AG09319 (cell line): ENCODE results near the gene GPR42.

ENCODE experiments used
- DNase-seq: peaks from one replicate; pipeline ENCODE4 v3.0.0-alpha.2; 2010; ENCODE audit warnings: low read depth; ENCODE audit errors: extremely low read depth
- CTCF ChIP-seq: IDR thresholded peaks from 2 replicates; pipeline ENCODE4 v1.5.1; 2011; ENCODE audit warnings: low read depth, mild to moderate bottlenecking, inconsistent platforms, low read length, moderate library complexity

The GPR42 gene

GRCh38 chr19:35416331-35416730 is 45.5 kb downstream of the GPR42 start:
- TF ChIP-seq CTCF = no peak
- no peak for DNase-seq

- TF ChIP-seq CTCF = no peak
- no peak for DNase-seq
Observed at GRCh38 chr19:35417278-35417677, 46.4 kb downstream of the GPR42 start.

GRCh38 chr19:35417713-35418534 is 47.1 kb downstream of the GPR42 start:
- no peak for TF ChIP-seq CTCF
- DNase-seq = no peak

GRCh38 chr19:35419046-35419445 is 48.2 kb downstream of the GPR42 start:
- no peak for TF ChIP-seq CTCF
- DNase-seq = no peak

- TF ChIP-seq CTCF = no peak
- DNase-seq = no peak
Observed at GRCh38 chr19:35419805-35420204, 48.9 kb downstream of the GPR42 start.

- TF ChIP-seq CTCF = no peak
- DNase-seq = no peak
Observed at GRCh38 chr19:35421362-35421761, 50.5 kb downstream of the GPR42 start.
